HG02970 (cell line): ENCODE measurements around the gene LRMDA.

Experiments
- ATAC-seq: cut with Tn5 transposase; IDR thresholded peaks from one replicate; pipeline ENCODE4 v1.9.1; 2021; ENCODE audit warnings: mild to moderate bottlenecking, moderate library complexity, moderate number of reproducible peaks; ENCODE audit not compliant: unreplicated experiment, low FRiP score

Gene LRMDA

DNA sequence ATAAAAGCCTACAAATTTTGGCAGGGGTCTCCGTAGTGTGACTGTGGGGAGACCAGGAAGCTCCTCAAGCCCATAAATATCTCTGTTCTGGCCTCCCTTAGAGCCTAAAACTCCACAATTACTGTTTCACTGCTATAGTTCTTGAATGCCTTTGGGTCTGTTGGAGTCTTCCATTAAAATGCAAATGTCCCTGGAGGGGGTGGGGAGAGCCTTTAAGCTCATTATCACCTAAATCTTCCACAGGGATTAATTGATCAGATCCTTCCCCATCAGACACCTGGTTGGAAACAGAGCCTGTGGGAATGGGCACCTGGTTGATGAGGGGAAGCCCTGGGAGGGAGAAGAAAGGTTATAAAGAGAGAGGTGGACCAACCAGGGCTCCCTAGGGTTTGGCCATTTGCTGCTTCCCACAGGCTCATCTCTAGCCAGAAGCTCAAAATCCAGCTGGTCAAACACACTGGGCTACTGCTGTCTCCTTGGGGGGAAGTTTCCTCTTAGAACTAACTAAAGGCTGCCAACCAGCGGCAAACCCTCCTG, 718.2 kb downstream of the LRMDA start:
- ATAC-seq: no peak

DNA sequence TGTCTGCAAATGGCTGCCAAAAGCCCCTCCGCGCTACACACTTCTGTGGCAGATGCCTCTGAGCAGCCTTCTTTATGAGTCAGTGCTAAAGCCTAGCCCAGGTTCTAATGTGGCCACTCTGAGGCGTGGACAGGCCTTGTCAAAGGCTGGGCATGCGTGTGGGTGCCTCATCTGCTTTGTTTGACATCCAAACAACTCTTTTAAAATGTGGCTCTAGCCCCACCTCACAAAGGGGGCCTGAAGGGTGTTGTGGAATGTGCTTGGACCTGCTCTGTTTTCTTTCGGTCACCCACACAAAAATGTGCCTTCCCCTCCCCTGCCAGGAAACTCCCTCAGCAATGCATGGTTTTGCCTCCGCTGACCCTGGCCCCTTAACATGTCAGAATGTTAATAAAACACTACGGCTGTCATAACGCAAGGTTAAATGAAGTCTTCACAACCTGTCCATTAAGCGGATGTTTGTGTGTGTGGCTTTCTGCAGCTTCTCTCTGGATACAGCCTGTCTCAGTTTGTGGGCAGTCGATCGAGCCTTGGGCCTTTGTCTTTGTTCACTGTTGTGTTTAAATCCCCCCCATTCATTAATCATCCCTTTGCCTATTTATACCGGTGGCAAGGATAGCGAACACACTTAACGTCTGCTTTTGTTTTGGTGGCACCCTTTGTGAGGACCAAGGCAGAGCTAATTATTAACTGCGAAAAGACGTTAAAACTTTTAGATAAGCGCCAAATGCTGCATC, 718.9 kb downstream of the LRMDA start:
- ATAC-seq: no peak

DNA sequence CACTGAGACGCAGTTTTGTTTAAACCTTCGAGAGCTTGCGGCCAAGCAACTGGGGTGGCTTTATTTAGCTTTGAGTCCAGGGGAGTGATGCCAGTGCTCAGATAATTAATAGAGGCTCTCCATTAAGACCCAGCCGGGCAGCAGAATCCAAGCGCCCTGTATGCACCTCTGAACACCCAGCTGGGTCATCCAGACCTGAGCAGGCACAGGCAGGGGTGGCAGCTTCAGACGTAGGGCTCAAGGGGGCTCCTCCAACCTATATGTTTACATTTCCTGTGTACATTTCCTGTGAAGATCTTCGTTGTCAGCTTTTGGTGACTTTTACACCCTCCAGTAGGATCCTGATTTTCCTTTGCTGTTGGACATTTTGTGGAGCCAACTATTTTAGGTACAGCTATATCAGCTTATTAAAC, 719.5 kb downstream of the LRMDA start:
- no peak for ATAC-seq

DNA sequence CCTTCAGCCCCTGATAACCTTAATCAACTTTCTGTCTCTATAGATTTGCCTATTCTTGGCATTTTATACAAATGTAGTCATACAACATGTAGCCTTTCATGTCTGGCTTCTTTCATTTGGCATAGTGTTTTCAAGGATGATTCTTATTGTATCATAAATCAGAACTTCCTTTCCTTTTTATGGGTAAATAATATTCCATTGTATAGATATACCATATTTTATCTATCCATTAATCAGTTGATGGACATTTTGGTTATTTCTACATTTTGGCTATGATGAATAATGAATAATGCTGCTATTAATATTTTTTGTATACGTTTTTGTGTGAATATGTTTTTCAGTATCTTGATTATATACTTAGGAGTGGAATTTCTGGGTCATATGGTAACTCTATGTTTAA, 720.8 kb downstream of the LRMDA start:
- ATAC-seq: no peak

DNA sequence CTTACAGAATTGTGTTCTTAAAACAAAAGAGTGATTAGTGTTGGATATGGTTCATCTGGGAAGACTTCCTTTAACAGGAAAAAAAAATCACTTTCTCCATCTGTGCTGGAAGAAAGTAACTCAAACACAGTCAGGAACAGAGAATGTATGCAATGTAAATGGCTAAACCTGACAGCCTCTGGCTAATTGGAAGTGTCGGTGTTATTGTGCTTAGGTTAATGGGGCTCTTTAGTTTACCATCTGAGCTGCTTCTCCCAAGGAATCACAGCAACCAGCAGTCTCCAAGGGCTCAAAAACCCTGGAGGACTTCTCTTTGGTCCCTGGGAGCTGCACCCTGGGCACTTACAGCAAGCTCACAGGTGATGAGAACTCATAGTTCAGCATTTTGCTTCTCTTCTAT, 724.5 kb downstream of the LRMDA start:
- no peak for ATAC-seq

DNA sequence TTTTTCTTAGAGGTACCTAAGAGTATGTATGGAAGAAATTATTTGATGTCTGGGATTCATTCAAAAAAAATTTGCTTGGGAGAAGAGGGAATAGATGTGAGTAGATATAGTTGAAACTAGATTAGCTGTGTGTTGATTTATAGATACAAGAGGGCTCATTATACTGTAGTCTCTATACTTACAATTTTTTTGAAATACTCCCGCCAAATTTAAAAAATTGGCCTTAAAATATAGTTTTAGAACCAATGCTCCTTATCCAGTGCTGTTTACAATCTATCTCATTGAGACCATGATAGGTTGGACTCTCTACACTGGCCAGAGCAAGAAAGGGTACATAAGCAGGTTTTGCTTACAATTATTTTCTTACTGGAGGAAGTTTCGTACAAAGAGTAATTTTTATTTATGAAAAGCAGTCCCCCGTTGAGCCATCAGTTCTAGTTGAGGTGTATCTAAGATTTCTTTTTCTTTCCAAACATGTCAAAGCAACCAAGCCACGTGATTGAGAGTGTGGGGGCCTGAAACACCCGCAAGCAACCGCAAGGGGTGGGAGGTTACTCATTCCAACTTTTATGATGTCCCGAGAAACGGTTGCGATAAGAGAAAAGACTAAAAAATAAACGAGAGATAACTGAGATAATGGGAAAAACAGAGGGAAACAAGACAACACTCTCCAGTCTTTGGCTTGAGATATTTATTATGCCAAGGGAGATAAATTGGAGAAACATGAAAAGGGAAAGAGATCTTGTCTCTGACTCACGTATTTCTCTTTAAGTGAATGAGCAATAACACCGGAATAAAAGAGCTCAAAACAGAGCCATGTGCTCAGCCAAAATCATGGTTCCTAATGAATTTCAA, 729.2 kb downstream of the LRMDA start:
- no peak for ATAC-seq

DNA sequence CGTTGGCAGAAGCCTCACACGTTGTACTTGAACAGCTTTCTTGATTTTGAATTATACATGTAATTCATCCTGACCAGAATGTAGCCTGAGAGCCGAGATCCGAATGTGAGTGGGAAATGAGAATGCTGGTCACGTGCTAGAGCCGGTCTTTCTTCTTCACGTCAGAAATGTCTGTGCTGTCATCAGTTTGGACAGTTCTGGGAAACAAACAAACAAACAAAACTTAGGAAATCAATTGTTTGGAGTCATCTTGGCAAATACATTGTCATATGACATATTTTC, 729.8 kb downstream of the LRMDA start:
- no peak for ATAC-seq

DNA sequence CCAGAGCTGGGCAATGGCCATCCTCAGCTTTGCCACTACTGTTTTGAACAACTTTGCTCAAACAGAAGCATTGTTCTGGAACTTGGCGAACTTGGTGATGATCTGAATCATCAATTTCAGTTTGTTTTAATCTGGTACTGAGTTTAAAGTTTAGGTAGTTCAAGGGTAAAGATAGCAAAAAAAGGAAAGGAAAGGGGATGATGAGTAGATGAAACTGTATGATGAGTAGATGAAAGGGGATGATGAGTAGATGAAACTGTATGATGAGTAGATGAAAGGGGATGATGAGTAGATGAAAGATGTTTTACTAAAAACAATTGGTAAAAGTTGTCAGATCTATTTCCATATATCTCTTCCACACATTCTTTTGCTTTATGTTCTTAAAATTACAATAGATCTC, 737.0 kb downstream of the LRMDA start:
- ATAC-seq: no peak

DNA sequence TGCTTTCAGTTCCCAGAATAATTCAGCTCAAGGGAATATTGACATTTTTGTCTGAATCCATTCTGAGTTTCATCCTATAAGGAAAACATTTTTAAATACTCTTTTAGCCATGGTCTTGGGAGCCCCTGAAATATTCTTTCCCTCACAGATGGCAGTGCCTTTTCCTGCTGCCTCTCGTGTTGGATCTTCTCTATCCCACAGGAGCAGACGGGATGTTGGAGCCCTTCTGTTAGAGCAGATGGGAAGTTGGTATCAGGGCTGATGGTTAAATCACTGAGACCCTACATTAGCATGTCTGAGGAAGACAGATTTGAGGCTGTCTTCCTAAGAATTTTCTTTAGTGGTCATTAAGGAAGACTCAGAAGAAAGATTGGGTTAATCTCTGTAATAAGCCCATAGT, 737.8 kb downstream of the LRMDA start:
- ATAC-seq: no peak

DNA sequence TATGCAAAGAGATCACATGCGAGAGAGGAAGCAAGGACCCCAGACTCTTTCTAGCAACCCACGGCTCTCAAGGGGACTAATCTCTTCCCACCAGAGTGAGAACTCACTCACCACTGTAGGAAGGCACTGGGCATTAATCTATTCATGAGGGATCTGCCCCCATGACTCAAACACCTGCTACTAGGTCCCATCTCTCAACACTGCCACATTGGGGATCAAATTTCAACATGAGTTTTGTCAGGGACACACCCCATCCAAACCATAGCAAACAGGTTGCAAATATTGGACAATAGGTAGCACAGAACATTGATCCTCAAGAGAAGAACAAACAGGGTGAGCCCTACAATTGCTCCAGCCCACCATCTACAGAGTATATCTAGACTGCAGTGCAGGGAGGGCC, 740.6 kb downstream of the LRMDA start:
- ATAC-seq: no peak

DNA sequence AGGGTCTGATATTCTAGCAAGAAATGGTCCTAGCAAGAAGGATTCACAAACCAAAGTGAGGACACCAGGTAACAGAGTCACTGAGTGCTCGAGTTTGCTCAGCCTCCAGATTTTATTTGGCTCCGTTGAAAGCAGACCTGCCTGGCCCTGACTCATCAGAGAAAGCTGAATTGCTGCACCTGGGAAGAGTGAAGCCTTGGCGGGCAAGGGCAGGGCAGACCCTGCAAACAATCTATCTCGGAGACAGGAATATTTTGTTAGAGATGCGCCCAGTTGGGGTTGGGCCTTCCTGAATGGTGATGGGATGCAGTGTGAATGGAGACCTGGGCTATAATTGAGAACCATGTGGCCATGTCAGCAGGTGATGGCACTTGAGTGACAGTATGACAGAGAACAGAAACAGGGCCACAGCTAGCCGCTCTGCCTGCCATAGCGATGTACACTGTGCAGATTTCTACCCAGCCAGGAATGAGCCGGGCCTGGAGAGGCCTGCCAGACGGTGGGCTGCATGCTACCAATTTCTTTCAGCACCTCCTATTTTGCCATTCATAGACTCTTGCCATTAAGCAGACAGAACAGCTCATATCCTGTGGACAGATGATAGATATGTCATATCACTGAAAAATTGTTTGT, 744.2 kb downstream of the LRMDA start:
- ATAC-seq: no peak

DNA sequence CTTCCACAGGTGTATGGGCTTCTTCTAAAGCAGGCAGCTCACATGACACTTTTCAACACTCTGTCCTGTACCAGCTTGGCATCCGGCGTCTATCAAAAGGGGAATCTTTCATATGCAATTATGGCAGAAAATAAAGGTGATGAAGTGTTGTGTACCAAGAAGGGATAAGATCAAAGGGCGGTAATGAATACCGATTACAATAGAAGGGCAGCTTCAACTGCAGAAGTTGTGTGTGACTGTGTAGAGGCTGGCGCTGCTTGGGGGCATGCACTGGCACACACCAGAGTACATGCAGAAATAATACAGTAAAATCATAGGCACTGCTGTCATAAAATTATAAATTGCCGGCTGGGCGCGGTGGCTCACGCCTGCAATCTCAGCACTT, 744.7 kb downstream of the LRMDA start:
- no peak for ATAC-seq

DNA sequence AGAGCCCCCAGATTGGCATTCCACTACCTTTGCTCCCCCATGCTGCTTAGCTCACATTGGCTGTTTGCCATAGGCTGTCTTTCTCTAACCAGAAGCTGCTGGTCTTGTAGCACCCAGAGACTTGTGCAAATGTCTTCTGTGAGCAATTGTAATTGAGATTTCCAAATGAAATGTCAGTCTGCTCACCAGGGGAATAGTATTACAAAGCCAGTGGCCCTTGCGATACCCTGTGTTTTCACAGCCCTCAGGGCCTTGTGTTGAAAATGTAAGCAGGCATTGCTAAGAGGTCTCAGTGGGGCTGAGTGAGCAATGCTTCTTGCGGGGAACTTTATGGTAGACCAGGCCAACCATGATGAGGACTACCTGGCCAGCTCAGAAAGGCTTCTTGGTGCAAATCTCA, 746.5 kb downstream of the LRMDA start:
- no peak for ATAC-seq

DNA sequence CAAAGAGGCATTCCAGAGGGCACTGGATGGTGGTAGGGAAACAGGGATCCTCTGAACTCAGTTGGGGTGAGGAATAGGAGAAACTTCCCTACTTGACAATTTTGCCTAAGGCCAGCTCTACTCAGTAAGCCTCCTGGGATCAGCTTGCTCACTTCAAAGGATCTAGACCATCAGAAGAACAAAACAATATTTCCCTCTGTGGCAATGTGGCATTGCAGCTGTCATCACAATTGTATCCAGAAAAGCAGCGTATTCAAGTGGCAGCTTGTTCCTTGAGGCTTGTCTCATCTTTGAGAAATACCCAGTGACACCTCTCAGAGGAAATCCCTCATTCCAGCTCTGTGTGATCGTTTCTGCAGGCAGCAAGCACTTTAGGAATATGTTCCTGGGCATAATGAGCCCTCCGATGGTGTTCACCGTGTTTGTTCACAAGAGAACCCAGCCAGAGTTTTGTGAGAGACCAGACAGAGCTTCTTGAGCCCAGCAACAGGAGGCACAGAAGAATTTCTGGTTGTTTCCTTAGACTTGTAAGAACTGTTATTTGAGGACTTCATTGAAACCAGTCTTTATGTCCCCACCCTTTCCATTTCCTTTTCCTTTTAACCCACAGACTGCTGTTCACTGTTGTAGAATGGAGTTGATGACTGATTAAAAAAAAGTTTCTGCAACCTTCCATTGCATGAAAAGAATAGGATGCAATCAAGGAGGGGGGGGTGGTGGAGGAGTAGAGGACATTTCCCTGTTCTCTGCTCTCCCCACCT, 747.3 kb downstream of the LRMDA start:
- no peak for ATAC-seq

DNA sequence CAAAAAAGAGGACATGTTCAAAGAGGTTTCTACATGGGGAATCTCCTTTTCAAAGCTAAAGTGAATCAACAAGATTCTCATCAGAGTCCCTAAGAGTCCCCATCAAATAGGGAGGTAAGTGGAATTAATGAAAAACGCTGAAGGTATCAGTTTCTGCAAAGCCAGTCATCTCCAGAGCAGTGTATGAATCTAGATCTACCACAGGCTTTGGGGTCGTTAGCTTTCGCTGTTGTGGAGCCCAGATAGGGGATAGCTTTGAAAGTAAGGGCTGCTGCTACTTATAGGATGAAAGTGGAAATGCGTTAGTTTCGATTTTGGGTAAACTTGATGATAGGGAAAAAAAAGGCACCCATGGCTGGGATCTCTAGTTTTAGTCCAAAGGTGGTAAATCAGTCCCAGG, 748.4 kb downstream of the LRMDA start:
- no peak for ATAC-seq

DNA sequence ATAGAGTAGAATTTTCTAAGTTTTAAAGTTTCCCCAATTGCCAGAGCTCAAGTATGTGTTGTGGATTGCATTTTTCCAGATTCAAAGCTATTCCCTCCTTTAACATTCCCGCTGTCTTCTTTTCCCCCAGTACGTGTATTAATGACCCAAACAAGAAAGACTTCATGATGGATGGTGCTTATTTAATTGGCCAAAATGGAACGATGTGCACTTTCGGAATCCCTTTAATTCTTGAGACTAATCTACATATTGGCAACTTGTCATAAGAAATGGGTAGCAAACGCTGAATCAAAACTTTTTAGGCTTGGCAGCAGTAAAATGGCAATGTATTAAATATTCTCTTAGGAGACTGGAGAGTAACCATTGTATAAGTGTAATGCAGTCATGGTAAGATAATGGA, 753.2 kb downstream of the LRMDA start:
- ATAC-seq: no peak

DNA sequence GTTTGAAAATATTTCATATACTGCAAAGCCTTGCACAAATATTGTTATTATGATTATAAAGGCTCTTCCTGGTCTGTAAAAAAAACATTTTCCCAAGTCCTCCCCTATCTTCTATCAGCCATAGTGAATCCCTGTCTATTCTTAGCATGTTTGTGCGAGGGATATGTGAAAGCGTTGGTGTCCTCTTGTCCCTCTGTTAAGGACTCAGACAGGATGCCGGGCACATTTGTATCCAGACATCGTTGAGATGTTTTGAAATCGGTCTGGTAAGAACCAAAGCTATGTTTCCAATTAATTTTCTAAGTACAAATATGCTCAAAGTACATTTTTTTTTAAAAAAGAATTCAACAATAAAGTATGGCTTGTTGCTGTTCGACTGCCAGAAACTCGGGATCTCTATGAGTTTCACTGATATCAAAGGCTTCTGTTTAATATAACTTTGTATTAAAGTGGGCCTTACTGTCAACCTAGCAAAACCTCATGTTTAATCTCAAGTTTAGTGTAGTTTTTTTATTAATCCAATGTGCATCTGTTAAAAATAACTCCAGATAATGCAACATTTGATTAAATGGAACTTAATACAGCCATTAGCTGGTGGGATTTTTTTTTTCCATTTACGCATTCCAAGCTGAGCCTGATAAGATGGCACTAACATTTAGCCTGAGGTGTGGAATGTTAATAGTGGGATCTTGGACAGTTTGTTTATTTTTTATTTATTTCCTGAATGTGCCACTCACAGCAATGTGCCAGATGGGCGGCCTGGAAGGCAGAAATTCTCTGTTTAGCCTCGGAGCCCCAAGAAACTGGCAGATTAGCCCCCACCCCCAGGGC, 754.3 kb downstream of the LRMDA start:
- no peak for ATAC-seq

DNA sequence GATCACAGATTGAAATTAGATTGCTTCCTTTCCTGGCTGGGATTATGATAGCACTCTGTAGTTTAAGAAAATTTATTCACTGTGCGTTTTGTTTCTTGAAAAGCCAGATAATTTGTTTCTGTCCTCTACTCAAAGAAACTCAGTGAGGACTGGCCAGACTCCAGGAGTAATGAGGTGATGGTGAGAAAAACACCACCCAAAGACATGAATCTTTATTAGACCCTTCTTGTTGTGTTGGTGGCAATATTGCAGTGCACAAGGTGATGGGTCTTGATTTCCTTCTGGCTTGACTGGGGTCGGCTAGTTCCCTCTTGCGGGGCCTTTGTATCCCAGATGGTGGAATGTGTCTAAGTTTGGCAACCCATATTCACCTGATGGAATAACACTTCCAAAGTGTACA, 756.8 kb downstream of the LRMDA start:
- no peak for ATAC-seq

DNA sequence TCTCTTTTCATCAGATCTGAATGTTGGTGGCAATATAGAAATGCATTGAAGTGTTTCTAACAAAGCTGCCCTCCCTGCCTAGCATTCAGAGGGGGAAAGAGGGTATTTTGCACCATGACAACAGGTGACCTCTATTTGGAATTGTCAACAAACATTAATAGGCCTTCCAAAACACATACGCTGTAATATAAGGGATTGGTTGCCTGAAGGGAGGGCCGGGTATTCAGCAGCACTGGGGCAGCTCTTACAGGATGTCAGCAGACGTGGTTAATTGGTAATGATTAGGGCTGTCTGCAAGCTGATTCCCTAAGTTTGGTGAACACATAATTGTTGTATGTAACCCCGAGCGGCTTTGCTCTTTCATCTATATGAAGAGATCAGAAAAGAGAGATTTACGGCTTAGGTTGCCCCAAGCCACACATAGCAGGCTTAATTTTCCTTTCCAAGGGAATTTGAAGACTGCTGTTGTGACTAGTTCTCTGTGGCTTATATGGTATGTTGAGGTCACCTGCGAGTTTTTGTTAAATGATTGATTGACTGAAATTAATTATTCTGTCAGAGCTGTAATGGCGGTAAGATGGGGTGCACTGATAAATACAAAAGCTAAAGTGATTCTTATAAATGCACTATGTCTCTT, 759.3 kb downstream of the LRMDA start:
- ATAC-seq: no peak
